NT2/D1 (cell line): ENCODE data around the gene SDK1.
A peak's percentile ranks its signal among the peaks of the same experiment; 100 is the strongest.

ENCODE experiments used
- DNase-seq: peaks from one replicate; pipeline ENCODE4 v3.0.0-alpha.2; 2011; ENCODE audit warnings: low read depth, low spot score
- H3K27me3 ChIP-seq: 2 replicates; pipeline ENCODE4 v1.6.0; 2011; ENCODE audit warnings: mild to moderate bottlenecking; ENCODE audit not compliant: insufficient read length, insufficient read depth
- H3K36me3 ChIP-seq: 2 replicates; pipeline ENCODE4 v1.6.1; 2011; ENCODE audit warnings: mild to moderate bottlenecking, low read length, mixed read lengths; ENCODE audit not compliant: insufficient read depth, insufficient read length
- H3K4me1 ChIP-seq: 2 replicates; pipeline ENCODE4 v1.5.1; 2011; ENCODE audit not compliant: insufficient read depth, insufficient read length
- H3K4me3 ChIP-seq: 2 replicates; pipeline ENCODE4 v1.5.1; 2011; ENCODE audit warnings: low read depth; ENCODE audit not compliant: insufficient read length
- H3K9ac ChIP-seq: 2 replicates; pipeline ENCODE4 v1.6.0; 2011; ENCODE audit warnings: low read depth; ENCODE audit not compliant: insufficient read length
- H3K9me3 ChIP-seq: 2 replicates; pipeline ENCODE4 v1.5.1; 2011; ENCODE audit warnings: mild to moderate bottlenecking, low read length; ENCODE audit not compliant: insufficient read depth
- SUZ12 ChIP-seq: IDR thresholded peaks from 2 replicates; pipeline ENCODE4 v1.6.1; 2011; ENCODE audit not compliant: insufficient read length, insufficient read depth; ENCODE audit errors: extremely low read depth
- YY1 ChIP-seq: IDR thresholded peaks from 2 replicates; pipeline ENCODE4 v1.6.1; 2011; ENCODE audit not compliant: insufficient read length, insufficient read depth
- ZNF274 ChIP-seq: IDR thresholded peaks from 2 replicates; pipeline ENCODE4 v1.6.1; 2011; ENCODE audit warnings: mild to moderate bottlenecking, low read depth, low read length

SDK1 gene

DNA sequence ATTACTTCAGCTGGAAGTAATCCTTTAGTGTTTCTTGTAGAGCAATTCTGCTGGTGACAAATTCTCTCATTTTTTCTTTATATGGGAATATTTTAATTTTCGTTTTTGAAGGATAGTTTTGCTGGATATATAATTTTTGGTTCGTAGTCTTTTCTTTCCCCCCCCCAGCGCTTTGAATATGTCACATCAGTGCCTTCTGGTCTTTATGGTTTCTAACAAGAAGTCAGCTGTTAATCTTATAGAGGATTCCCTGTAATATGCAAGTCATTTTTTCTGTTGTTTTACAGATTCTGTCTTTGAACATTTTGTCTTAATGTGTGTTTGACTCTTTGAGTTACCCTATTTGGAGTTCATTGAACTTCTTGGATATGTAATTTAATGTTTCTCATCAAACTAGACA lies 96.3 kb downstream of the SDK1 start:
- Histone ChIP-seq H3K36me3 (no peaks in the 10 kb centered on the region), H3K4me3 (no peak overlapping the region), H3K4me1 (no peaks in the 10 kb centered on the region), H3K27me3 (no peaks in the 10 kb centered on the region), H3K9ac (no peak overlapping the region), H3K9me3 (peaks cover 24% of the 10 kb centered on the region)
- DNase-seq: no peak
- TF ChIP-seq ZNF274 (no peak), SUZ12 (no peak), YY1 (no peak)

DNA sequence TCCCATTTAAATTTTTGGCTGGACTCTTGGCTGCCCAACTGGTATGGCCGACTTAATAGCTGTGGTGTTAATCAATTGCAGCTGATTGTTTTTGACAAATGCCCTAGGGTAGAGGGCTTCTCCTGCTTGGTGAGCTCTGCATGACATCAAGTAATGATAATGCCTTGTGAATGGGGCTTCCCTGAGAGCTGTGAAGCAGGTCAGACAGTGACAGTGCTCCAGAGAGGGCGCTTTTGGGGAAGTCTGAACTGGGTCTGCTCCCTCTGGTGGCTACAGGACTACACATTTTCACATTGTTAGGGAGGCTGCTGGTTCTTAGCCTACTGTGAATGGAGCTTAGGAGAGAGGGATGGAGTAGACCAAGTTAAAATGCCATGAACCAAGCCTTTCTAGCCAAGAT lies 98.8 kb downstream of the SDK1 start:
- DNase-seq: peak; percentile 98
- no peak overlapping the region for H3K9ac ChIP-seq
- H3K4me1 ChIP-seq: no peaks in the 10 kb centered on the region

DNA sequence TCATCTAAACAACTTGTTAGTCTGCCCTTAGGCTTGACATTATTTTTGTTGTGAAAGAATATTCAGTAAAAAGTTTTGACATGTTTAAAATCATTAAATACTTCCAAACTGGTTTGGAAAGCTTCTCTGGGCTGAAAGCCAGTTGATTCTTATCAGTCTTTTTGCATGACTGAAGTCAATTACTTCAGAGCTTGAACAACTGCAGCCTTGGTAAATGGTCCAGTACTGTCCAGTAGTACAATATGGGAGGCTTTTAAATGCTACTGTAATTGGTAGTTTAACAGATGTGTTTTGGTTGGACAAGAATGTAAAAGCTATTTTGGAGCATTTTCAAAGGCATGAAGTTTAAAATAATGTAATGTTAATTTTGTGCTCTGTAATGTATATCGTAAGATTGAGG lies 103.4 kb downstream of the SDK1 start:
- H3K4me3 ChIP-seq: no peak overlapping the region
- DNase-seq: no peak
- no peaks in the 10 kb centered on the region for H3K27me3 ChIP-seq
- no peaks in the 10 kb centered on the region for H3K9me3 ChIP-seq
- no peaks in the 10 kb centered on the region for H3K4me1 ChIP-seq
- no peaks in the 10 kb centered on the region for H3K36me3 ChIP-seq
- H3K9ac ChIP-seq: no peak overlapping the region
- TF ChIP-seq ZNF274 (no peak), YY1 (no peak), SUZ12 (no peak)

More for the DNA sequence above, 98.8 kb downstream of the SDK1 start:
- H3K27me3 ChIP-seq: no peaks in the 10 kb centered on the region
- no peaks in the 10 kb centered on the region for H3K36me3 ChIP-seq
- no peak overlapping the region for H3K4me3 ChIP-seq
- peaks cover 24% of the 10 kb centered on the region for H3K9me3 ChIP-seq
- TF ChIP-seq YY1 (no peak), ZNF274 (no peak), SUZ12 (no peak)

DNA sequence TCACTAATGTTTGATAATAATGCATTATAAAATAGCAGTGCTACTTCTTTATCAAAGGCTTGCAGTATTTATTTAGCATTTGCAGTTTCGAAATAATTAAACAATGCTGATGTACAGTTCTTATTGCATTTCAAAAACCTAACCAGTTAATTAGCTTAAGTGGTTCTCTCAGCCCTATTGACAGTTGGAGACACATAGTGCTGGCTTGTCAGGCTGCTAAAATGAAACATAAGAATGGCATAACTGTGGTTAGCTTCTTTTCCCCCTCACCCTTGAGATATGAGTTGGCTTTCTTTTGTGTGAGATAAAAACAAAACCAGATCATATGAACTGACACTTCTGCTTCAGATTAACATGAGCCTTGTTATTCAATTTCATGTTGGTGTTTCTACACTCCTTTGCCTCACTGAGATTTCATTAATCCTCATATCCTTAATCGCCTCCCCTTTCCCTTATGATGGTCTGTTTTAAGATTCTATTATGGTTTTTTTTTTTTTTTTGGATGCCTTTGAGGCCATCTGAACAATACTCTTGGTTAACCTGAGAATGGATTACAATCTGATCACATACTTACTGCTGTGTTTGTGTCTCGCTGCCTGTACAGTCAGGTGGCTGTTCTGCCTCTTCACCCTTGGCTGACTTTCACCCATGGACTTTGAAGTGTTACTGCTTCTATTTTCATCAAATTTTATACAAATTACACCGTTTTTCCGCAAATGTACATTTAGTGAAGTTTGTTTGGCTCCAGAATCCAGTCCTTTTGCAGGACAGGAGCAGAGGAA lies 108.0 kb downstream of the SDK1 start:
- Histone ChIP-seq H3K4me1 (no peaks in the 10 kb centered on the region), H3K27me3 (no peaks in the 10 kb centered on the region), H3K4me3 (no peak overlapping the region), H3K9me3 (no peaks in the 10 kb centered on the region), H3K9ac (no peak overlapping the region), H3K36me3 (no peaks in the 10 kb centered on the region)
- TF ChIP-seq ZNF274 (no peak), SUZ12 (no peak), YY1 (no peak)
- no peak for DNase-seq

DNA sequence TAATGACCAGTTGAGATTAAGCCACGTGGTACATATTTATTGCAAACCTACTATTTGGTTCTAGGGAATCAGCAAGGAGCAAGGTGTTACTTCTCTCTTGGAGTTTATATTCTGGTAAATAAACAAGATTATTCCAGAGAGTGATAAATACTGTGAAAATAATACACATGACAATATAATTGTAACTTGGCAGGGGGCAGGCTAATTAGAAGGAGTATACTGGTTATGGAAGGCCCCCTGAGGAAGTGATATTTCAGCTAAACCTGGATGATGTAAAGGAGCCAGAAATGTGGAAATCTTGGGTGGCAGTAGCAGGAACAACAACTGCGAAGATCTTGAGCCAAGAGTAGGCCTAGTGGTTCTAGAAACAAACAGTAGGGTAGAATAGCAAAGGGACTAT lies 111.8 kb downstream of the SDK1 start:
- Histone ChIP-seq H3K9ac (no peak overlapping the region), H3K36me3 (no peaks in the 10 kb centered on the region), H3K4me3 (no peak overlapping the region), H3K4me1 (no peaks in the 10 kb centered on the region), H3K9me3 (no peaks in the 10 kb centered on the region), H3K27me3 (no peaks in the 10 kb centered on the region)
- TF ChIP-seq YY1 (no peak), ZNF274 (no peak), SUZ12 (no peak)
- no peak for DNase-seq

DNA sequence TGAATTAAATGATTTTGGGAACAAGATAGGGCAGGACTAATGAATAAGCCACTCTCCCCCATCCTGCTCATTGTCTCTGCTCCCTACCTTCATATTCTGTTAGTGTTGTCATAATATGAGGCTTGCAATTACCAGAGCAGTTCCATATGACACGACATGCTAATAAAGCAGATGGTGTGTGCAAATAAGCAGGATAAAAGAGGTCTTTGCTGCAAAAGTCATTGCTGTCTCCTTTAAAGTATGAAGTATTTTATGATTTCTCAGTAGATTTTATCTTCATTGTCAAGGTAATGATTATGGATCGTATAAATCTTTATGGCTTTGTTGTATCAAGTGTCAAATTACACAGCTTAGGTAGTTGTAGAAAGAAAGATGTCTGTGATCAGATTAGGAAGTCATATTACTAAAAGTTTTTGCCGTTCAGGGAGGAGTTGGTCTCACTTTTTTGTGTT lies 114.8 kb downstream of the SDK1 start:
- Histone ChIP-seq H3K9ac (no peak overlapping the region), H3K27me3 (no peaks in the 10 kb centered on the region), H3K36me3 (no peaks in the 10 kb centered on the region), H3K4me1 (no peaks in the 10 kb centered on the region), H3K4me3 (no peak overlapping the region), H3K9me3 (no peaks in the 10 kb centered on the region)
- TF ChIP-seq ZNF274: no peak
- no peak for TF ChIP-seq YY1
- no peak for TF ChIP-seq SUZ12
- no peak for DNase-seq

DNA sequence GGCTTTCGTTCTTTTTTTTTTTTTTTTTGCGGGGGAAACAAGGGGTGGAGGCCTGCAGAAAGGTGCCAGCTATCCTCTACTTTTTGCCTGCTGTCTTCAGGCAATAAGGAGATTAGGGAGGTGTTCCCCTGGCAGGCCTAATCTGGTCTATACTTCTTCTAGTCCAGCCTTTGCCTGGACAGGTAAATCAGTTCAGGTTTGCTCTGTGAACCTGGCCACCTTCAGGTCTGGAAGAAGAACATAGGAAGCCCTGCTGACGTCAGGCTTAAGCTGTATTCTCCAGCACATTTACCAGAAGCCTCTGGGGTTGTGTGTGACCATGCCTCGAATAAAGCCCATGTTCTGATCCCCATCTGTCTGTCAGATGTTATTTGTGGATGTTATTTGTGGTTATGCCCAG lies 115.4 kb downstream of the SDK1 start:
- Histone ChIP-seq H3K36me3 (no peaks in the 10 kb centered on the region), H3K4me1 (no peaks in the 10 kb centered on the region), H3K9me3 (no peaks in the 10 kb centered on the region), H3K4me3 (no peak overlapping the region), H3K27me3 (no peaks in the 10 kb centered on the region), H3K9ac (no peak overlapping the region)
- no peak for TF ChIP-seq SUZ12
- no peak for TF ChIP-seq YY1
- no peak for TF ChIP-seq ZNF274
- DNase-seq: no peak
